Articular chondrocyte of knee joint (primary cell): ENCODE data around the gene FDX1. TPM values are rescaled to one million over a fixed set of nuclear protein-coding genes. Genes with fewer than 3 reads are reported as not detected.

Experiments
- total RNA-seq: library from RNA; depleted of rRNA; stranded (reverse); fragments of >200 nt; gene quantifications from 2 replicates; pipeline ENCODE4 v1.2.3, GENCODE V29; 2012

Gene FDX1, protein sequence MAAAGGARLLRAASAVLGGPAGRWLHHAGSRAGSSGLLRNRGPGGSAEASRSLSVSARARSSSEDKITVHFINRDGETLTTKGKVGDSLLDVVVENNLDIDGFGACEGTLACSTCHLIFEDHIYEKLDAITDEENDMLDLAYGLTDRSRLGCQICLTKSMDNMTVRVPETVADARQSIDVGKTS
- total RNA-seq: 12.8 and 17.1 TPM in 2 replicates

GRCh38 chr11:110429731-110430266 is at the start of gene FDX1:
Gene FDX1 (plus strand): TSS chr11:110429948. CDS start chr11:110430121, 173 bp downstream.

Other genes with a start within 250 kb of the FDX1 start
- gene RDX, start 133.3 kb upstream of the FDX1 start, total RNA-seq: 80.4 and 94.0 TPM in 2 replicates